ENCODE measurements around the gene SORCS3. TPM values are rescaled to one million over a fixed set of nuclear protein-coding genes. Genes with fewer than 3 reads are reported as not detected.

Gene SORCS3
- not detected in 5 replicates for total RNA-seq (2022; extraction: Qiagen RNA extraction; ENCODE audit: low read depth)

GRCh38 chr10:104641187-104641936 lies at the start of gene SORCS3:
TSS of gene SORCS3 (plus strand) at chr10:104641290.

